ENCODE data around the gene USP5. TPM values are rescaled to one million over a fixed set of nuclear protein-coding genes. Genes with fewer than 3 reads are reported as not detected.

Gene USP5
- total RNA-seq, 1 experiment from 2014 or later = 158 TPM

- TF ChIP-seq, protein P1, sequence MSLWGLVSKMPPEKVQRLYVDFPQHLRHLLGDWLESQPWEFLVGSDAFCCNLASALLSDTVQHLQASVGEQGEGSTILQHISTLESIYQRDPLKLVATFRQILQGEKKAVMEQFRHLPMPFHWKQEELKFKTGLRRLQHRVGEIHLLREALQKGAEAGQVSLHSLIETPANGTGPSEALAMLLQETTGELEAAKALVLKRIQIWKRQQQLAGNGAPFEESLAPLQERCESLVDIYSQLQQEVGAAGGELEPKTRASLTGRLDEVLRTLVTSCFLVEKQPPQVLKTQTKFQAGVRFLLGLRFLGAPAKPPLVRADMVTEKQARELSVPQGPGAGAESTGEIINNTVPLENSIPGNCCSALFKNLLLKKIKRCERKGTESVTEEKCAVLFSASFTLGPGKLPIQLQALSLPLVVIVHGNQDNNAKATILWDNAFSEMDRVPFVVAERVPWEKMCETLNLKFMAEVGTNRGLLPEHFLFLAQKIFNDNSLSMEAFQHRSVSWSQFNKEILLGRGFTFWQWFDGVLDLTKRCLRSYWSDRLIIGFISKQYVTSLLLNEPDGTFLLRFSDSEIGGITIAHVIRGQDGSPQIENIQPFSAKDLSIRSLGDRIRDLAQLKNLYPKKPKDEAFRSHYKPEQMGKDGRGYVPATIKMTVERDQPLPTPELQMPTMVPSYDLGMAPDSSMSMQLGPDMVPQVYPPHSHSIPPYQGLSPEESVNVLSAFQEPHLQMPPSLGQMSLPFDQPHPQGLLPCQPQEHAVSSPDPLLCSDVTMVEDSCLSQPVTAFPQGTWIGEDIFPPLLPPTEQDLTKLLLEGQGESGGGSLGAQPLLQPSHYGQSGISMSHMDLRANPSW (CRISPR knock-in tag; conservative IDR thresholded peaks at IDR 0.05; ENCODE audit: low read depth) = no peak
- TF ChIP-seq ZNF396 (CRISPR knock-in tag; IDR thresholded peaks at IDR 0.05; ENCODE audit: borderline replicate concordance) (no peak), MXD4 (CRISPR knock-in tag; IDR thresholded peaks at IDR 0.05; ENCODE audit: borderline replicate concordance) (no peak)
Observed at GRCh38 chr12:6826734-6827436, 25.1 kb upstream of the USP5 start (continued).

- POLR2A ChIA-PET = interaction anchor here (1.0 to 1.5 kb wide), 3 partner anchors 46 to 75 kb away, joined by 3 to 4 read pairs (median 4); partner anchors contain the start of genes MLF2 and SPSB2
- CTCF ChIA-PET = interaction anchor here (0.8 to 8.9 kb wide), 8 partner anchors 13 to 207 kb away, joined by 3 to 110 read pairs (median 4); partner anchors contain the start of genes GNB3, LAG3, MLF2 and PTMS
Observed at GRCh38 chr12:6827437-6827911, 24.5 kb upstream of the USP5 start.

More at GRCh38 chr12:6827437-6827911, 24.5 kb upstream of the USP5 start:
- TF ChIP-seq, protein P2, sequence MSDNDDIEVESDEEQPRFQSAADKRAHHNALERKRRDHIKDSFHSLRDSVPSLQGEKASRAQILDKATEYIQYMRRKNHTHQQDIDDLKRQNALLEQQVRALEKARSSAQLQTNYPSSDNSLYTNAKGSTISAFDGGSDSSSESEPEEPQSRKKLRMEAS (CRISPR knock-in tag; IDR thresholded peaks at IDR 0.05) = peak; percentile 55; the same call in 1 of the 2 replicates
- TF ChIP-seq, protein P3, sequence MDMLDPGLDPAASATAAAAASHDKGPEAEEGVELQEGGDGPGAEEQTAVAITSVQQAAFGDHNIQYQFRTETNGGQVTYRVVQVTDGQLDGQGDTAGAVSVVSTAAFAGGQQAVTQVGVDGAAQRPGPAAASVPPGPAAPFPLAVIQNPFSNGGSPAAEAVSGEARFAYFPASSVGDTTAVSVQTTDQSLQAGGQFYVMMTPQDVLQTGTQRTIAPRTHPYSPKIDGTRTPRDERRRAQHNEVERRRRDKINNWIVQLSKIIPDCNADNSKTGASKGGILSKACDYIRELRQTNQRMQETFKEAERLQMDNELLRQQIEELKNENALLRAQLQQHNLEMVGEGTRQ (CRISPR knock-in tag; IDR thresholded peaks at IDR 0.05) = peak; percentile 88
- TF ChIP-seq SMAD3 (CRISPR knock-in tag; IDR thresholded peaks at IDR 0.05; ENCODE audit: borderline replicate concordance) (no peak), NR2C2 (CRISPR knock-in tag; IDR thresholded peaks at IDR 0.05) (no peak), JUN (CRISPR knock-in tag; IDR thresholded peaks at IDR 0.05) (no peak), ZNF232 (CRISPR knock-in tag; IDR thresholded peaks at IDR 0.05) (0 out of 2 replicates have a peak, but pooled peaks have one; percentile 32), GTF2I (CRISPR knock-in tag; conservative IDR thresholded peaks at IDR 0.05) (no peak), TEAD1 (CRISPR knock-in tag; IDR thresholded peaks at IDR 0.05) (no peak), OVOL2 (CRISPR knock-in tag; IDR thresholded peaks at IDR 0.05; ENCODE audit: borderline replicate concordance) (no peak), HMGA2 (CRISPR knock-in tag; IDR thresholded peaks at IDR 0.05) (no peak), USF1 (CRISPR knock-in tag; IDR thresholded peaks at IDR 0.05) (peak; percentile 88), ZNF396 (CRISPR knock-in tag; IDR thresholded peaks at IDR 0.05; ENCODE audit: borderline replicate concordance) (no peak), FOXJ3 (CRISPR knock-in tag; IDR thresholded peaks at IDR 0.05; ENCODE audit: borderline replicate concordance) (no peak), ATF1 (CRISPR knock-in tag; IDR thresholded peaks at IDR 0.05) (no peak), GRHL2 (CRISPR knock-in tag; IDR thresholded peaks at IDR 0.05; ENCODE audit: insufficient replicate concordance, severe bottlenecking) (no peak), FOXP4 (CRISPR knock-in tag; IDR thresholded peaks at IDR 0.05) (no peak), SP1 (CRISPR knock-in tag; conservative IDR thresholded peaks at IDR 0.05) (peak; percentile 35; the same call in 1 of the 2 replicates)
- H3K36me3 Mint-ChIP-seq = peaks cover 21% of the 10 kb centered on the region
- H3K4me3 Mint-ChIP-seq = peak overlapping the region; percentile 65
- DNase-seq (ENCODE audit: low spot score) (peak; percentile 89), ATAC-seq (peak; percentile 50)
- peaks cover 51% of the 10 kb centered on the region for H3K4me1 Mint-ChIP-seq
- peaks cover 38% of the 10 kb centered on the region for H3K27me3 Mint-ChIP-seq (ENCODE audit: low read depth)
- no peaks in the 10 kb centered on the region for H3K9me3 Mint-ChIP-seq
- H3K27ac Mint-ChIP-seq = peak overlapping the region; percentile 35

Measured in WTC11 (cell line).